Loucy (cell line): Measurements from ENCODE around the gene SPECC1.

Experiments used
- H2AFZ ChIP-seq: fragments of 200-600 bp; sonication (generic); 2 replicates; pipeline ENCODE4 v1.6.0; 2016; ENCODE audit warnings: antibody characterized with exemption, mild to moderate bottlenecking, low read length, moderate library complexity
- H3F3A ChIP-seq: fragments of 200-600 bp; 2 replicates; pipeline ENCODE4 v1.6.0; 2016; ENCODE audit warnings: antibody characterized with exemption, low read depth, mild to moderate bottlenecking
- H3K27me3 ChIP-seq: fragments of 200-600 bp; sonication (generic); 2 replicates; pipeline ENCODE4 v1.6.1; 2014; ENCODE audit warnings: low read length, mild to moderate bottlenecking; ENCODE audit not compliant: insufficient read depth, poor library complexity, severe bottlenecking
- H3K36me3 ChIP-seq: fragments of 200-600 bp; sonication (generic); 2 replicates; pipeline ENCODE4 v1.6.1; 2016; ENCODE audit warnings: low read length; ENCODE audit not compliant: insufficient read depth
- H3K4me1 ChIP-seq: fragments of 200-600 bp; sonication (generic); 2 replicates; pipeline ENCODE4 v1.5.1; 2014; ENCODE audit warnings: low read length, mild to moderate bottlenecking; ENCODE audit not compliant: insufficient read depth, poor library complexity, severe bottlenecking
- H3K4me2 ChIP-seq: fragments of 200-600 bp; sonication (generic); 2 replicates; pipeline ENCODE4 v1.6.0; 2014; ENCODE audit warnings: antibody characterized with exemption, low read length, low read depth, mild to moderate bottlenecking; ENCODE audit not compliant: poor library complexity, severe bottlenecking
- H3K4me3 ChIP-seq: fragments of 200-600 bp; sonication (generic); 2 replicates; pipeline ENCODE4 v1.5.1; 2014; ENCODE audit warnings: low read length, mild to moderate bottlenecking, mixed read lengths; ENCODE audit not compliant: poor library complexity, severe bottlenecking
- H3K79me2 ChIP-seq: fragments of 200-600 bp; sonication (generic); 2 replicates; pipeline ENCODE4 v1.6.1; 2014; ENCODE audit warnings: low read length; ENCODE audit not compliant: insufficient read depth
- H3K9ac ChIP-seq: fragments of 200-600 bp; sonication (generic); 2 replicates; pipeline ENCODE4 v1.6.0; 2014; ENCODE audit warnings: mild to moderate bottlenecking, low read depth, low read length, moderate library complexity; ENCODE audit not compliant: poor library complexity, severe bottlenecking
- H3K9me2 ChIP-seq: fragments of 200-600 bp; sonication (generic); replicated peaks from 2 replicates; pipeline ENCODE4 v1.6.1; 2016; ENCODE audit warnings: low read depth, low read length, mixed read lengths
- H3K9me3 ChIP-seq: fragments of 200-600 bp; sonication (generic); 2 replicates; pipeline ENCODE4 v1.6.1; 2014; ENCODE audit warnings: mild to moderate bottlenecking, antibody characterized with exemption, low read length, low read depth; ENCODE audit not compliant: insufficient read depth
- H4K20me1 ChIP-seq: fragments of 200-600 bp; sonication (generic); 2 replicates; pipeline ENCODE4 v1.6.0; 2014; ENCODE audit warnings: antibody characterized with exemption, low read length, mild to moderate bottlenecking; ENCODE audit not compliant: insufficient read depth, poor library complexity, severe bottlenecking
- CTCF ChIP-seq: fragments of 200-600 bp; sonication (generic); conservative IDR thresholded peaks from 2 replicates; pipeline ENCODE4 v1.5.1; 2014; ENCODE audit warnings: mild to moderate bottlenecking, antibody characterized with exemption, low read length
- EZH2phosphoT487 ChIP-seq: fragments of 200-600 bp; IDR thresholded peaks from 2 replicates; pipeline ENCODE4 v1.6.1; 2018; ENCODE audit warnings: antibody characterized with exemption, mild to moderate bottlenecking, moderate library complexity, borderline replicate concordance

The SPECC1 gene

DNA sequence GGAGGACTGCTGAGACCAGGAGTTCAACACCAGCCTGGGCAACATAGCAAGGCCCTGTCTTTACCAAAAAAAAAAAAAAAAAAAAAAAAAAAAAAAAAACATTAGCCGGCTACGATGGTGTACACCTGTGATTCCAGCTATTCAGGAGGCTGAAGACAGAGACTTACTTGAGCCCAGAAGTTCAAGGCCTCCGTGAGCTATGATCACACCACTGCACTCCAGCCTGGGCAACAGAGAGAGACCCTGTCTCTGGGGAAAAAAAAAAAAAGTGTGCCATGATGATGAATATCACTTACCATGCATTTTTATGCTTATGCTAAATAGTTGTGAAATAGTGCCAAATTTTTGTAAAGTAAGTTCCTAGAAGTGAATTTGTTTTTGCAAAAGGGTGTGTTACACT is 261.2 kb downstream of the SPECC1 start:
- Histone ChIP-seq H2AFZ (no peak overlapping the region), H3F3A (no peaks in the 10 kb centered on the region), H3K27me3 (no peaks in the 10 kb centered on the region), H3K9ac (no peak overlapping the region), H3K4me3 (no peak overlapping the region), H3K9me3 (no peaks in the 10 kb centered on the region), H3K4me1 (peaks cover 49% of the 10 kb centered on the region), H3K9me2 (no peaks in the 10 kb centered on the region), H3K4me2 (no peak overlapping the region), H3K79me2 (no peaks in the 10 kb centered on the region), H4K20me1 (no peaks in the 10 kb centered on the region), H3K36me3 (no peaks in the 10 kb centered on the region)
- no peak for TF ChIP-seq EZH2phosphoT487
- TF ChIP-seq CTCF: no peak

DNA sequence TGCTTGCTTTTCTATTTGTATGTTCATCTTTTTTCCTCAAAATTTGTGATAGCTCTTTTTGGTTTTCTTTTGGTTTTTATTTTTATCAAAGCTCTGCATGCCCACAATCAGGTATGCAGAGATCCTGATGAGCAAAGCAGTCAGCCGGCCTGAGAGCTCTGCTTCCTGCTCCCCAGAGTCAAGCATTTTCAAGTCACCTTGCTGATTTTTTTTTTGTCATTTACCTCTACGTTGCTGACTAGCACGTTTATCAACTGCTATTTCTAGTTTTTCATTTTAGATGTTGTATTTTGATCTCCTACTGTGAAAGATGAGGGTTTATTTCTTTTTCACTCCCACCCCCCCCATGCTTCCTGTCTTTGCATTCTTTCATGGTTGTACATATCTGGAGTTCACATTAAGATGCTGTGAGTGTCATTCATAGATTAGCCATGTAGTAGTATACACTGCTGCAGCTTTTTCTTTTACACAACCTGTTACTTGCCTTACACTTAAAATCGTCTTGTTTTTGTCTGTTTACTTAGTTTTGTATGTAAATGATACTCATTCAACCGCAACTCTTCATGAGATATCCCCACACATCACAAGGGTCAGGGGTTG is 262.0 kb downstream of the SPECC1 start:
- no peaks in the 10 kb centered on the region for H3K27me3 ChIP-seq
- no peaks in the 10 kb centered on the region for H3K36me3 ChIP-seq
- H3K79me2 ChIP-seq: no peaks in the 10 kb centered on the region
- H3K9me2 ChIP-seq: no peaks in the 10 kb centered on the region
- H3K9ac ChIP-seq: no peak overlapping the region
- no peaks in the 10 kb centered on the region for H3F3A ChIP-seq
- H4K20me1 ChIP-seq: no peaks in the 10 kb centered on the region
- H3K4me2 ChIP-seq: no peak overlapping the region
- peaks cover 51% of the 10 kb centered on the region for H3K4me1 ChIP-seq
- H3K9me3 ChIP-seq: no peaks in the 10 kb centered on the region
- no peak for TF ChIP-seq EZH2phosphoT487
- TF ChIP-seq CTCF: no peak
- no peak overlapping the region for H2AFZ ChIP-seq
- H3K4me3 ChIP-seq: no peak overlapping the region

DNA sequence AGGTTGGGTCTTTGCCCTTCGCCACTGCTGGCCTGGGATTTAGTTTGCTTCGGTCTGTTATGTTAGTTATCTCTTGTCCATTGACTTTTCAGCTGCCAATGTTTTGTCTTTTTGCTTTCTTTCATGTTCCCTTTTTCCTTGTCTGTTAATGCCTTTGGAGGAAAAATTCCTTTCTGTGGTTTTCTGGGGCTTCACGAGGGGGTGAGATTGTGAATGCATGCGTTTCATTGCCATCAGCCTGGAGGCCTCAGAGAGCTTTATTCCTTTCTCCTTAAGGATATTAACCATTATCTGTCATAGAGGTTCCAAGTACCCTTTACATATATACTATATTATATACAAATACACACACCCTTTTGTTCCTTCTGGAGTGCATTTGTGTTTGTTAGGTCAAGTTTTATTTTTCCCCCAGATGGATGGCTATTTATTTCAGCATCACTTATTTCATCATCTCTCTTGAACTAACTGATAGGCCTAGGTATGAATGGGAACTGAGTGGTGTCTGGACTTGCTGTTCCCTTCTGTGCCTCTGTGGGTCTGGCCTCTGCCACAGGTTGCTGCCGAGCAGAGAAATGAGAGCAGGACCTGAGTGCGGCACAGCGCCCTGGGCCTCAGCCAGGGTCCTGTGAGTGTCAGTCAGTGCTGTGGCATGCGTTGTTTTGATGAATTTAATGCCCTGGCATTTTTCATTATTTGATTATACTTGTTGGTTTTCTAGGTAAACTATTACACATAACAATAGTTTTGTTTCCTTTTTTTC is 264.8 kb downstream of the SPECC1 start:
- H3K4me1 ChIP-seq: peaks cover 47% of the 10 kb centered on the region
- no peaks in the 10 kb centered on the region for H3K79me2 ChIP-seq
- peak overlapping the region; percentile 53 for H3K4me2 ChIP-seq
- H2AFZ ChIP-seq: no peak overlapping the region
- H3K9me2 ChIP-seq: no peaks in the 10 kb centered on the region
- no peaks in the 10 kb centered on the region for H3K27me3 ChIP-seq
- H4K20me1 ChIP-seq: no peaks in the 10 kb centered on the region
- H3K9ac ChIP-seq: no peak overlapping the region
- H3K9me3 ChIP-seq: no peaks in the 10 kb centered on the region
- H3F3A ChIP-seq: no peaks in the 10 kb centered on the region
- TF ChIP-seq CTCF (no peak), EZH2phosphoT487 (no peak)
- no peak overlapping the region for H3K4me3 ChIP-seq
- no peaks in the 10 kb centered on the region for H3K36me3 ChIP-seq
